SK-N-SH treated with all-trans-retinoic acid at 6 μM for 48 hours (cell line): ENCODE measurements around the gene TREX2.

ENCODE experiments used
- ARNTL ChIP-seq: fragments of 450-650 bp; formaldehyde crosslinking; IDR thresholded peaks from 2 replicates; pipeline ENCODE4 v1.5.0; 2020; ENCODE audit warnings: low read depth, mild to moderate bottlenecking, moderate library complexity, borderline replicate concordance
- PATZ1 ChIP-seq: fragments of 250-450 bp; sonication (Bioruptor Pico); IDR thresholded peaks from 2 replicates; pipeline ENCODE4 v1.8.0; 2020; ENCODE audit warnings: mild to moderate bottlenecking, moderate library complexity, borderline replicate concordance
- RARB ChIP-seq: fragments of 250-450 bp; sonication (Bioruptor Pico); IDR thresholded peaks from 2 replicates; pipeline ENCODE4 v1.8.0; 2021; ENCODE audit warnings: mild to moderate bottlenecking, moderate library complexity
- ZNF8 ChIP-seq: fragments of 450-650 bp; formaldehyde crosslinking; IDR thresholded peaks from 2 replicates; pipeline ENCODE4 v1.5.0; 2020; ENCODE audit warnings: mild to moderate bottlenecking, moderate library complexity

GRCh38 chrX:153423652-153424051, 22.2 kb downstream of the TREX2 start:
- TF ChIP-seq PATZ1 (CRISPR knock-in tag), result no peak
- no peak for TF ChIP-seq RARB (CRISPR knock-in tag)
- no peak for TF ChIP-seq ARNTL (CRISPR knock-in tag)
- TF ChIP-seq ZNF8 (CRISPR knock-in tag), result no peak
